OCI-LY1 (cell line): ENCODE data around the gene GCK.

Source experiments
- EZH2 ChIP-seq: fragments of 200-600 bp; sonication (generic), shearing (Covaris generic); IDR thresholded peaks from 2 replicates; pipeline ENCODE4 v1.8.0; 2017; ENCODE audit warnings: borderline replicate concordance, mixed run types, mild to moderate bottlenecking, antibody characterized with exemption, low read length, moderate library complexity, mixed read lengths
- TF ChIP-seq, protein P1 (sequence below): fragments of 200-600 bp; sonication (generic), shearing (Covaris generic); IDR thresholded peaks from 2 replicates; pipeline ENCODE4 v1.5.1; 2017; ENCODE audit warnings: mild to moderate bottlenecking, antibody characterized with exemption, low read length, moderate library complexity, mixed read lengths

DNA sequence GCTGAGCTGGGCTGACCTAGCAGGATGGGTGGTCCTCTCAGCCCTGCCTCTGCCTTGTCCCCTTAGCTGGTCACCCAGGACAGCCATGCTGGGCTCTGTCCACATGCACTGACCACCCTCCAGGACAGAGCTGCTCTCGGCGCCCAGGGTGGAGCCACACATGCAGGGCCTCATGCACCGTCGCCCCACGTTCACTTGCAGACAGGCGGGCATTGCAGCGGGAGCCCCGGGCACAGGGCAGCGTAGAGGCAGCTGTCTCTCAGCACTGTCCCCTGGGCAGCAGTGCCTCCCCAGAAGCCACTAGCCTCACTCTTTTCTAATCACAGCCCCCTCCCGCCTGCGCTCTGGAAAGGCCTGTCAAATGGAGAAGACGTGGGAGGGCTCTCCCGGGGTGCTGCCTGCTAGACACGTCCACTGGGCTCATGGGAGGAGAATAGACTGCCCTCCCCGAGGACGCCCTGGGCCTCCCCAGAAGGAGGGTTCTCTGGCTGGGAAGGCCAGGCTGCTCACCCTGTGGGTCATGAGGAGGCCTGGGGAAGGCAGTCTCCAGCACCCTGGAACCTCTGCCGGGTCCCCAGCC, 49.0 kb upstream of the GCK start:
- TF ChIP-seq, protein P1, sequence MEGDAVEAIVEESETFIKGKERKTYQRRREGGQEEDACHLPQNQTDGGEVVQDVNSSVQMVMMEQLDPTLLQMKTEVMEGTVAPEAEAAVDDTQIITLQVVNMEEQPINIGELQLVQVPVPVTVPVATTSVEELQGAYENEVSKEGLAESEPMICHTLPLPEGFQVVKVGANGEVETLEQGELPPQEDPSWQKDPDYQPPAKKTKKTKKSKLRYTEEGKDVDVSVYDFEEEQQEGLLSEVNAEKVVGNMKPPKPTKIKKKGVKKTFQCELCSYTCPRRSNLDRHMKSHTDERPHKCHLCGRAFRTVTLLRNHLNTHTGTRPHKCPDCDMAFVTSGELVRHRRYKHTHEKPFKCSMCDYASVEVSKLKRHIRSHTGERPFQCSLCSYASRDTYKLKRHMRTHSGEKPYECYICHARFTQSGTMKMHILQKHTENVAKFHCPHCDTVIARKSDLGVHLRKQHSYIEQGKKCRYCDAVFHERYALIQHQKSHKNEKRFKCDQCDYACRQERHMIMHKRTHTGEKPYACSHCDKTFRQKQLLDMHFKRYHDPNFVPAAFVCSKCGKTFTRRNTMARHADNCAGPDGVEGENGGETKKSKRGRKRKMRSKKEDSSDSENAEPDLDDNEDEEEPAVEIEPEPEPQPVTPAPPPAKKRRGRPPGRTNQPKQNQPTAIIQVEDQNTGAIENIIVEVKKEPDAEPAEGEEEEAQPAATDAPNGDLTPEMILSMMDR, result no peak
- TF ChIP-seq EZH2, result no peak
